ENCODE measurements around the gene IL3.
"Not testable (repeated sequence)": the region's sequence is repeated elsewhere in the genome, so short reads cannot be mapped to it uniquely, and the experiment has no call there.

IL3 gene

DNA sequence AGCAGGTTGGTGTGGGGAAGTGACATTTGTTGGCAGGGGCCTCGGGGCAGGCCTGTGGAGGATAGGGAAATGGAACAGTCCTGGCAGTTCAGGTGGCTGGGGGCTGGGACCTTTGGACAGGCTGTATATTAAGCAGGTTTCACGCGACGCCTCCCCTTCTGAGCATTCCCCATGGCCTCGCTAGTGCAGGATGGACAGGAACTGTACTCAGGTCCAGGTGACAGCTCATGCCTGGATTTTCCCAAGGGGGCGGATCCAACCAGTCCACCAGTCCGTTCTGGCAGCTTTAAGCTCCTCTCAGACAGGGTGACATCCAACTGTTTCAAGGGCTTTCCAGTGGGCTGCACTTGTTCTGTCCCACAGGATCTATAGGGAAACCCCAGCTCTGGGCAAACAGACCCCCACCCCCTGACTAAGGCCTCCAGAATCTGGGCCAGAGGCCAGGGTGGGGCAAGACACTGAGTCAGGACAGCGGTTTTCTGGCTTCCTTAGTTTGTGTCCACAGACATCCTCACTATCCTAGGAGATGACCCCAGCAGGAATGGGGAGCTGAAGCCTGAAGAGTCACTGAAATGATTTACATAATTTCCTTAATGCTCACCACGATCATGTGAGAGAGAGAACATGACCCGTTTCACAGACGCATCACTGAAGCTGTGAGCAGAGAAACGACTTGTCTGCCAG is 34.1 kb downstream of the IL3 start:
- no peak for DNase-seq

DNA sequence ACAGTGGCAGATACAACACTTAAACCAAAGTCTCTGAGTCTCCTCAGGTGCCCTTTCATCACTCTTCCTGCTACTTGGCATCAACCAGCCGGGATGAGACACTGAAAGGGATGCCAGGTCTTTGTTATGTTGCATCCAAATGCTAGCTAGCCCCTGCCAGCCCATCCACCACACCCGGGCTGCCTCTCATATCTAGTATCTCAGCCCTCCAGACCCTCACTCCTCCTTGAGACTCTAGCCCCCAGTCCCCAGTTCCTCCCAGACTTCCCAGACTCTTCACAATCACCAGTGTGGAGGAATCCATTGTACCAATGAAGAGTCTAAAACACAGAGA is 34.6 kb downstream of the IL3 start:
- DNase-seq = no peak

DNA sequence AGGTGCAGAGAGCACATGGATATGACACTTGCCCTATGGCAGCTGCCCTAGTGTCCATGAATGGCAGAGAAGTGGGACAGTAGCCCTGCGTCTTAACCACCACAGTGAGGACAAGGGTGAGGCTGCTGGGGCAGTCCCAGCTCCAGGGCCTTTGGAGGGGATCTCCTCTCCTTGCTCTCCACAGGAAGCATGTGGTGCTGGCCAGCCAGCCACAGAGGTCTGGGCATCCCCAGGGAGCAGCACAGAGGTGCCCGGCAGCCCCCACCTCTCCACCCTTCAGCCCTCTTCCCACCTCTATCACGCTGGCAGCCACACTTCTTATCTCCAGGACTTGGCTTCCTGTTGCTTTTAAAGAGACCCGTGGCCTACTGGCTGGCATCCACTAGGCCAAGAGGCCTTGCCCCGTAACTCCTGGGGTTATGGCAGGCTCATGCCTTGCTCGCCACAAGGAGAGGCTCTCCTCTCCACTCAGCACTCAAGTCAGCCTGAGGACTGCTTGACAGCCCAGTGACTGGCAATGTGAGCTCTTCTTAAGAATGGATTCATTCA is 35.0 kb downstream of the IL3 start:
- DNase-seq = no peak

DNA sequence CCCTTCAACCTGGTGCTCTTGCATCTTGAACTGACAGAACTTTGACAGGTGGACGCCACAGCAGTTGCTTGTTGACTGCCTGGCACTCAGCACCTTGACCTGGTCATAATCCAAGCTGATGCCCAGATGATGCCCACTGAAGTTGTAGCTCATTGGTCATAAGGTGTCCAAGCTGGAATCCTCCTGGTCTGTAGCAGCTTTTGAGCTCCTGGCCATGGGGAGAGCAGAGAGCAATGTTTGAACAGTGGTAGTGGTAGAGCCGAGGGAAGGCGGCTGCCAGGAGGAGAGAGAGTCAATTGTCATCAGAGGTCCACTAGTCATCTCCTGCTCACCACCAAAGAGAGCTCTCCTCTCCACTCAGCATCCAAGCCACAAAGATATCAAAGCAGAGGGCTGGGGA is 36.4 kb downstream of the IL3 start:
- no peak for DNase-seq

DNA sequence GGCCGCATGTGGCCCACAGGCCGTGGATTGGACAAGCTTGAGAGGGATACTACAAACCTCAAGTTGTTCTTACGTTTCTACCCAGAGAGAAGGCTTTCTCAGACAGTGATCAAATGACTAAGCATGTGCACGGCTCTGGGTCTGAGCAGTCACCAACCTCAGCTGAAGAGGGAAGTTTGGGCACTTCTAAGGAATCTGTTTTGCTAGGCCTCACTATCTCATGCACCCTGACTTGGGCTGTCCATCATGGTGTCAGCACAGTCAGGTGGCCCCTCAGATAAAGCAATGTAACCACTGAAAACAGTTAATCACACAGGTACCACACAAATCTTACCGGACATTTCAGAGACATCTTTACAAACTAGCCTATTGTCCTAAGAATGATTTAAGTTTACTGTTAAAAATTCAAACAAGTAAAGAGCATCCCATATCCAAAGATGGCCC is 37.7 kb downstream of the IL3 start:
- no peak for DNase-seq

DNA sequence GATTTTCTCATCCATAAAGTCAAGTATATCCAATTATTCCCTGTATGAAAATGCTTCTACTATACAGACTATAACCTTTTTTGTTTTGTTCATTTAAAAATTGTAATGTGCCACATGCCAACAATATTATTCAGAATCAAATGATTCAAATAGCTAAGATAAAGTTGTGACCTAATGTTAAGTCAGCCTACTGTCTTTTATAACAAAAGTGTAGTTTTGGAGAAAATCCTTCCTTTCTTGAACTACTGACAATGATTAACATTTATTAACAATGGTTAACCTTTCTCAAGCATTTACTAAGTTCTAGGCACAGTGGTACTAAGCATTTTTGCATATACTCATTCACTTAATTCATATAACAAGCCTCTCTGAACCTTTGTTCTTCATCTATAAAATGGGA is 38.2 kb downstream of the IL3 start:
- no peak for DNase-seq

DNA sequence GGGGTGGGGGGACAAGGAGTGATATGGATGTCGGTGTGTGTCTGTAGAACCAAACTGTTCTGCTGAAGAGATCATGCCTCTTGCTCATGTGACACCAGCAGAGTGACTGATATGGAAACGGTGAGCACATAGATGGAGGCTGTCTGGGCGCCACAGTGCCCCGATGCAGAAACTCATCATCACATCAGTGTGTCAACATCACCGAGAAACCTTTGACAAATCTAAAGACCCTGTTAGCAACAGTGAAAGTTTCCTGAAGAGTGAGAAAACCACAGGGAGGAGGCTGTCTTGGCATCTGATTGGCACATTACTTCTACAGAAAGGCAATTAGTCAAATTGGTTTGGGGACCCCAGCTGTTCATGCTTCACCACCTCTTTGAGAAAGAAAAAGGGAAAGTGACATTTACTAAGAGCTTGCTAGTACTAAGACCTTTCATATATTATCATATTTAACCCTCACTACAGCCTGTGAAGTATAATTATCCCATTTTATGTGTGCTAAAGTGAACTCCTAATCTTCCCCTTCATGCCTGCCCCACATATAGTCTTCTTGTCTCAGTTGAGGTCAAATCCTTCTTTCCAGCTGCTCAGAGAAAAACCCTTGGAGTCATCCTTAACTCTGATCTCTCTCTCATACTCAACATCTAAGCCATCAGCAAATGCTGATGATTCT is 38.8 kb downstream of the IL3 start:
- DNase-seq = no peak

DNA sequence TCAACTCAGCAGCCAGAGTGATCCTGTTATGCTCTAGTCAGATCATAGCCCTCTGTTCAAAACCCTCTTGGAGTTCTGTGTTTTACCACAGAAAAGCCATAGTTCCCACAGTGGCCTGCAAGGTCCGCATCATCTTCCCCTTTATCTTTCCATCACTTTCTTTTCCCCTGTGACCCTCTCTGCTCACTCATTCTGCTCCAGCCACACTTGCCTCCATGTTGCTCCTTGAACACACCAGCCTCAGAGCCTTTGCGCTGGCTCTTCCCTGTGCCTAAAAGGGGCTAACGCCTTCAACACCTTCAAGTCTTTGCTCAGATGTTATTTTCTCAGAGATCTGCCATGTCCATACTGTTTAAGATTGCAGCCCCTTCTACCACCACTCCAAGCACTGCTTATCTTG is 39.5 kb downstream of the IL3 start:
- no peak for DNase-seq

DNA sequence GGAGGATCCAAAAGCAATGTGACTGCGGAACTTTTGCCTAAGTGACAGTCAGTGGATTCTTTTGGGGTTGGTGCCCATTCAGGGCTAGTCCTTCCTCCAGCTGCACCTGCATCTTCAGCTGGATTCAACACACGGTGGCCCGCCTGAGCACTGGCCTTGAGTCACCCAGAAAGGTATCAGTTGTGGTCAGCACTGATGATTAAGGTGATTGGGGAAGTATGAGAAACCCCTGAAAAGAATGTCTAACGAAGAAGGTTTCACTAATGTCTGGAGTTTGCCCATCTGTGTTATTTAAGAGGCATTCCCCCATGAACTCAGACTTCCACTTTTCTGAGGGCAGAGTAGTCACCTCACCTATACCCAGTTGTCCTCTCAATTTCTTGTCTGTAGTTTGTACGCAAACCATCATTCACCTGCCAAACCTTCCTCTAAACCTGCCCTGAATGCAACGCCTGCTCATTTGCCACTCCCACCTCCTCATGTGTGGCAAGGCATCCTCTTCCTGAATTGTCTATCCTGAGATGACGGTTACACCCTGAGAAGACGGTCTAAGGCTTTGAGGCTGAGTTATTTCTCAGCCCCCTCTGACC is 40.3 kb downstream of the IL3 start:
- no peak for DNase-seq

DNA sequence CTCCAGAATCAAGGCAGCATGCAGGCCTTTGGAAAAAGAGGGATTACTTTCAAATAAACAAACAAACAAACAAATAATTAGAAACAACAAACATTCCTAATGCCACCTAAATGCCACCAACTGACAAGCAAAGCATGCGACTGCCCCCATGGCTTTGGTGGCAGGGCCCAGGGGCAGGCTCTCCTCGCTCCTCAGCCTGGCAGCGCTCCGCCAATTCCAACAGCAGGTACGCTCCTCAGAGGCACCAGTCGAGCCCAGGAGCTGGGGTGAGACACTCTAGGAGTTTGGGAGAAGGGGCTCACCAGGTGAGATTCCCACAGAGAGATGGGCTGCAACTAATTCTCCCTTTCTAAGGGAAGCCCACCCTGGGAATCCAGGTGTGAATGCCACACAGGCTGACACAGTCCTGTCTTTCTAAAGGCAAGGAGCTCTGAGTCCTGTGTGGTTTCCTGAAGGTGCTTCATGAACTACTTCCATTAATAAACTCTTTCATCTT is 41.0 kb downstream of the IL3 start:
- DNase-seq = no peak

DNA sequence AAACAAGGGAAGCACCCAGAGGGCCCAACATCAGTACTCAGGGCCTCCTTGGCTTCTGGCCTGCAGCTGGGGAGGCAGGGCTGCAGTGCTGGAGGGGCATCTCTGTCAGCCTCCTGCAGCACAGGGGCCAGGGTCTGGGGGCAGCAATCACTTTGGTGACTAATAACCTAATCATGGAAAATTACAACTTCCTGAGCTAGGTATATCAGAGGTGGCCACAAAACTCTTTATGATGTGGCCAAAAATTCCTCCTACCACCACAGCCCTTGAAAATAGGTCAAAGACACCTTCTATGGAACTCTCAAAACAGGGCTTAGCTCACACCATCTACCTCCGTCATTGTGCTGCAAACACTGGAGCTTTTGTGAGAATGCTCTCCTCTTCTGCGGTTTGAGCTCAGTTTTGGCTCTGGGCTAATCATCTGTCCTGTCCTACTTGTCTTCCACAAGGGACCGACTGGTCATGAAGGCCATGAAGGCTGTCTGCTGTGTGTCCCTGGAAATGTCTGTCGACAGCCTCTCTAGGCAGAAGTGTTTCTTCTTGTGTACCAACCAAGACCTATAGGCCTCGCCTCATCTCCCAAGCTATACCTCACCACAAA is 41.7 kb downstream of the IL3 start:
- DNase-seq = no peak

DNA sequence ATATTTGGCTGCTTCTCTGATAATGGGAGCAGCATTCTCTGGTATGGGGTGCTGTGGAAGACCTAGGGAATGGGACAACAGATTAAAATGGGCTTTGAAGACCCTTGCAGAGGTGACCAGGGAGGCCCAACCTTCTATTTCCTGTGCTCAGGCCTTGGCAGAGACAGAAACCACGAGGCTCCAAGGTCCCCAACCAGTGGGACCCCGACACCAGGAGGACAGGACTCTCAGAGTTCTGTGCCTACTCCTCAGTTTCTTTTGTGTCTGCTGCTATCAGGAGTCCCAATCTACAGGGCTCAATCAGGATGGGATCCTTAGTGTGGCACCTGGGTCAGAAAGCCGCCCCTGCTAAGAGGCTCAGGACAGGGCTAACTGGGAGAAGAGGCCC is 42.5 kb downstream of the IL3 start:
- no peak for DNase-seq

DNA sequence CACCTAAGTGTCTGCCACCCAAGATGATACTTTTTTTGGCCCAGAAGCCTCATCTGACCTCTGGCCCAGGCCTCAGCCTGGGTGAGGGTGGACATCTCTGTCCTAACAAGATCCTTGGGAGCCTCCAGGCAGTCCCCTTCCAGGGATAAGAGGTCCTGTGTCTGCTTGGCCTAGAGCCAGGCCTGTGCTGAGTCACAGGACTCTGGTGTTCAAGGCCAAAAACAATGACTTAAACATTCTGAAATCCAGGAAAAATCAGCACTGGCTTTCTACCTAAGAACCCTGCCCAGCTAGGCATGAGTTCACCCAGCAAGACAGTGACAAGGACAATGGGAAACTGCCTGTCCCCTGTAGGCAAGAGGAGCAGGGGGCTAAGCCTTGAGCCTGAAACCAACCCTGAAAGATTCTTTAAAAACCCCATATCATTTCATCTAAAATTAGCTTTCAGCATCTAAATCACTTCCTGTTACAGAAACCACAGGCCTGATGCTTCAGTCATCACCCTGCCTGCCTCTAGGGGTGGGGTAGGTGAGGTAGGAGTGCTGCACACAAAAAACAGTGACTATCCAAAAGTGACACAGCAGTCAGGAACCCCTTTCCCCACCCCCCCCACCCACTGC is 43.0 kb downstream of the IL3 start:
- no peak for DNase-seq

DNA sequence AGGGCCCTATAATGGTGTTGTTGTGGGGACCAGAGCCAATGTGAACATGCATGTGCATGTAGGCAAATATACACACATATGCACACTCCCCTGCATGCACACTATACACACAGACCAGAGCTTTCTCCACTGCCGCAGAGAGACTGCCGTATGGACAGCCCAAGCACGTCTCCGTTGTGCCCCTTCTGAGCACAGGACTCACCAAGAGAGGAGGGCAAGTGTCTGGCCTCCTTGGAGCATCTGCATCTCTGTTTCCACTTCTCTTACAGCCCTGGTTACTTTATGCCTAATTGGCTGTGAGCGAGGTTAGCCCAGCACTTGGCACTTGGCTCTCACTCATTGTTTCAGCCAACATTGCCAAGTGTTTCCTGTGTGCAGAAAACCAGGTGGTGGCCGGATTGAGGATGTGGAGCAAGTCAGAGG is 43.5 kb downstream of the IL3 start:
- DNase-seq = no peak

DNA sequence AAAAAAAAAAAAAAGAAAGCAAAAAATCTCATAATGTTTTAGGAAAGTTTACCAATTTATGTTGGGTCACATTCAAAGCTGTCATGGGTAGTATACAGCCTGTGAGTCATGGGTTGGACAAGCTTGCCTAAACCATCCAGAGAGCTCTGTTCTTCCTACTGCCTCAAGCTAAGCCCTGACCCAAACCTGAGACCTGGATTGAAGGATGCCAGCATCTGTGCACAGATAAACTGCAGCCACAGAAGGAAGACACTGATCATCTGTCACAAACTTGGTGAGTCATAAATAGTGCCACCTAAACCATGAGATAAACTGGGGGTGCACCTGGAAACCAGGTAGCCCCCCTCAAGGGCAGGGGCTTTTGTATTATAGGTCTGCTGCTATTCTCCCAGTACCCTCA is 44.1 kb downstream of the IL3 start:
- no peak for DNase-seq

DNA sequence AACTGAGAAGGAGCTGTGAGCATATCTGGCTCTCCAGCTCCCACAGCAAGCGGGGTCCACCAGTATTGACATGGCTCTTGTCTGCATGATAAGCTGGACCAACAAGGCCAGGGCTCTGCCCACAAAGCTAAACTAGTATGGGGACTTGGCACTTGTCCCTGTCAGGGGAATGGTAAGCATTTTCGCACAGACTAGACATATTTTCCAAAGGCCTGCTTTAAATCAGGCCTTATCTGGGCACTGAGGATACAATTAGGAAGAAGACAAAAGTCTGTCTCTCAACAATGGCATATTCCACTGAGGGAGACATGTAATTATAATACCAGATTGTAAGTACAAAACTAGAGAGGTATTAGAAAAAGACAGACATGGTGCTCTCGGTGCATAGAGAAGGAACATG is 45.2 kb downstream of the IL3 start:
- DNase-seq = no peak

DNA sequence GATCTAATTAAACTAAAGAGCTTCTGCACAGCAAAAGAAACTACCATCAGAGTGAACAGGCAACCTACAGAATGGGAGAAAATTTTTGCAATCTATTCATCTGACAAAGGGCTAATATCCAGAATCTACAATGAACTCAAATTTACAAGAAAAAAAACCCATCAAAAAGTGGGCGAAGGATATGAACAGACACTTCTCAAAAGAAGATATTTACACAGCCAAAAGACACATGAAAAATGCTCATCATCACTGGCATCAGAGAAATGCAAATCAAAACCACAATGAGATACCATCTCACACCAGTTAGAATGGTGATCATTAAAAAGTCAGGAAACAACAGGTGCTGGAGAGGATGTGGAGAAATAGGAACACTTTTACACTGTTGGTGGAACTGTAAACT is 48.0 kb downstream of the IL3 start:
- not testable (repeated sequence) for DNase-seq

DNA sequence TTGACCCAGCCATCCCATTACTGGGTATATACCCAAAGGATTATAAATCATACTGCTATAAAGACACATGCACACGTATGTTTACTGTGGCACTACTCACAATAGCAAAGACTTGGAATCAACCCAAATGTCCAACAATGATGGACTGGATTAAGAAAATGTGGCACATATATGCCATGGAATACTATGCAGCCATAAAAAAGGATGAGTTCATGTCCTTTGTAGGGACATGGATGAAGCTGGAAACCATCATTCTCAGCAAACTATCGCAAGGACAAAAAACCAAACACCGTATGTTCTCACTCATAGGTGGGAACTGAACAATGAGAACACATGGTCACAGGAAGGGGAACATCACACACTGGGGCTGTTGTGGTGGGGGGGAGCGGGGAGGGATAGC is 48.5 kb downstream of the IL3 start:
- not testable (repeated sequence) for DNase-seq

DNA sequence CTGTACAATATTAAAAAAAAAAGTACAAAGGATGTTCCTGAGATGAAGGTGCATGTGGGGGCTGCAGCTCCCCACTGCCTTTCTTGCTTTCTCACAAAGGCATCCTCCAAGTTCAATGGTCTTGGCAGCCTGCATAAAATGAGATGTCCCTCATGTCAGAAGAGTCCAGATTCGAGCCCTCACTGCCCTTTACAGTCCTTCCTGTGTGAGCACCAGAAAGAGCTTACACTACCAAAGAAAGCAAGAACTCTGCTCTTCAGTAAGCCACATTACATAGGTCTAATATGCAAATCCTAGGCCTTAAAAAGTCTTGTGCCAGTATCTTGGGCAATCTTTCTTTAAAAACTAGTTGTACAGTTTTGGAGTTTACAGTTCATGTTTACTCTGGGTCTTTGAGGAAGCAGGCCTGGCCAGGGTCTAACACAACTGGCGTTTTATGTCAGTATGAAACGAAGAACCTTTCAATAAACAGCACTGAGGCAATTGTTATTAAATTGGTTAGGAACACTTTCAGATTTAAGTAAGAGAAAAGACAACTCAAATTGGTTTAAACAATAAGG is 49.1 kb downstream of the IL3 start:
- DNase-seq = no peak

DNA sequence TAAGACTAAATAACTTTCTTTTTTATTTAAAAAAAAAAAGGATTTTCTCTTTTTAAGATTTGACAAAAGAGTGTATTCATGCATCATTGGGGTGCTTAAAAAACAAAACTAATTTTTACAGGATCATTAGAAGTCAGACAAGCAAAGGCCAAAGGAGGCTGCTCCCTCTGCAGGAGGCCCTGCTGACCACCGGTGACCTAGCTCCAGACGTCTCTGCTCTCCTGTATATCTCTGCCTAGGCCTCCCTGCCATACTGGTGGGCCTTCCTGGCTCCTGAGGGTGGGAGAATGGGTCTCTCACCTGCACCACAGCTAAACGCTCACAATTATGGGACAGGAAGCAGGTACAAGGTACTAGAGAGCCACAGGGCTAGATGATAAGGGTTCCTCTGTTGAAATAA is 49.7 kb downstream of the IL3 start:
- no peak for DNase-seq

DNA sequence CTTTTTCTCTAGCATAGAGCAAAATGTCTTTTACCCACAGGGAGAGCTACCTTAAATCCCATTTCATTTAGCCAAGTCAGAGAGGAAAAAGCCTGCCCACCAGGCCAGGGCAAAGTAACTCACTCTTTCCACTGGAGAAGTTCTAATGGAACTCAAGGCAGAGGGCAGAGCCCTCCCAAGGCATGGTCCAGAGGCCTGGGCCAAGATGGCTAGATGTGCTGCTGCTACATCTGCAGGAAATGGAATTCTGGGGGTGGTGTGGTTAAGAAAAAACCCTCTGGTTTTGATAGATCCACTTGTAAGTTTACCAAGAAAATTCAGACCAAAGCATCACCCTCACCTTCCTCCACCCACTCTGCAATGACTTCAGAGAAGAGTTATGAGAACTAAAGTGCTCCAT is 50.5 kb downstream of the IL3 start:
- no peak for DNase-seq

DNA sequence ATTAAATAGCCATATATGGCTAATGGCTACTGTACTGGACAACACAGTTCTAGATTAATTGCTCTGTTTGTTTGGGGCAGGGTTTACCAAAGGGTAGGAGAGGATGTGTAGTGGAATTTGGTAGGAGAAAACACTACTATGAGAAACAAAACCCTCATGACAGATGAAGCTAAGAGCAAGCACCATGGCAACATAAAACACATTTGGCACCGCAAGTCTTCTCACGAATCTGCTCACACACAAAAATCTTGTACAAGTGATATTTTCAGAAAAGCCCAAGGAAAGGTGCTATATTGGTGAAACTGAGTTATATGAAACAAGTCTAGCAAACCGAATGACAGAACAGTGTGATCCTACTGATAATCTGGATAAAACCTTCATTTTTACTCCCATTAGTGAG is 51.7 kb downstream of the IL3 start:
- DNase-seq = no peak

Measured in right kidney (tissue), 1 donor.